Lower leg skin (tissue), 4 donors: Measurements from ENCODE around the gene MYOD1. TPM values are rescaled to one million over a fixed set of nuclear protein-coding genes. Genes with fewer than 3 reads are reported as not detected.

Experiments used
- DNase-seq, 2 donors: peaks; one replicate each; pipeline ENCODE4 v3.0.0-alpha.2; 2019; ENCODE audit warnings: low spot score in 2 of 2
- H3K4me3 ChIP-seq: fragments of 200-600 bp; sonication (generic); 2 replicates; pipeline ENCODE4 v1.5.1; 2017; ENCODE audit warnings: mild to moderate bottlenecking, low read depth; ENCODE audit not compliant: poor library complexity, severe bottlenecking
- CTCF ChIP-seq, 3 donors: fragments of 450-650 bp; IDR thresholded peaks; one replicate each; pipeline ENCODE4 v1.5.1; 2016; ENCODE audit warnings: antibody characterized with exemption in 3 of 3, mild to moderate bottlenecking in 3 of 3, moderate library complexity in 2 of 3
- POLR2A ChIP-seq, 2 donors: fragments of 450-650 bp; IDR thresholded peaks; one replicate each; pipeline ENCODE4 v1.6.1; 2016 to 2017; ENCODE audit warnings: antibody characterized with exemption in 2 of 2, mild to moderate bottlenecking in 1 of 2, moderate library complexity in 1 of 2
- WGBS, 2 donors: methylation state at CpG; one replicate each; pipeline ENCODE4 v1.1.5; 2018; 5-methylcytosine and 5-hydroxymethylcytosine counted together
- intact Hi-C: fragments of 100-400 bp; cut with DNase I; formaldehyde crosslinking; loops from one replicate; pipeline ENCODE4 v1.15.0; 2023; ENCODE audit warnings: low total_unique reads
- total RNA-seq, 4 donors: library from RNA; depleted of rRNA; stranded (reverse); fragments of >200 nt; gene quantifications; one replicate each; pipeline ENCODE4 v1.1.0, GENCODE V29; 2016

MYOD1 gene
- total RNA-seq, 4 donors from 2014 or later: not detected

GRCh38 chr11:17692931-17693330, 26.4 kb upstream of the MYOD1 start:
- no peak for DNase-seq
- no peak overlapping the region for H3K4me3 ChIP-seq
- intact Hi-C loops: no loop called here
- TF ChIP-seq CTCF (IDR thresholded peaks at IDR 0.05) (no peak), POLR2A (IDR thresholded peaks at IDR 0.05) (no peak)
- WGBS, 2 donors: 70 to 76% methylated on average over 7 of the region's 7 CpGs

- intact Hi-C loops: no loop called here
- no peak for DNase-seq
- WGBS, 2 donors: 74 to 78% methylated on average over 4 of the region's 4 CpGs
- TF ChIP-seq POLR2A (IDR thresholded peaks at IDR 0.05): no peak
- no peak for TF ChIP-seq CTCF (IDR thresholded peaks at IDR 0.05)
- H3K4me3 ChIP-seq: no peak overlapping the region
Observed at GRCh38 chr11:17693531-17693930, 25.8 kb upstream of the MYOD1 start.

- TF ChIP-seq CTCF (IDR thresholded peaks at IDR 0.05) (no peak), POLR2A (IDR thresholded peaks at IDR 0.05) (no peak)
- DNase-seq: no peak
- 89 to 90% methylated on average over 9 to 10 of the region's 10 CpGs for WGBS, 2 donors
- H3K4me3 ChIP-seq: no peak overlapping the region
- intact Hi-C loops: no loop called here
Observed at GRCh38 chr11:17694494-17695110, 24.8 kb upstream of the MYOD1 start.

GRCh38 chr11:17695454-17696441, 23.6 kb upstream of the MYOD1 start:
- H3K4me3 ChIP-seq: no peak overlapping the region
- peak in 1 of 2 donors; percentile 76 for DNase-seq
- TF ChIP-seq POLR2A (IDR thresholded peaks at IDR 0.05) (no peak), CTCF (IDR thresholded peaks at IDR 0.05) (no peak)
- intact Hi-C loops: no loop called here
- WGBS, 2 donors: 11 to 14% methylated on average over 25 to 46 of the region's 68 CpGs

- H3K4me3 ChIP-seq: no peak overlapping the region
- TF ChIP-seq POLR2A (IDR thresholded peaks at IDR 0.05): no peak
- no peak for TF ChIP-seq CTCF (IDR thresholded peaks at IDR 0.05)
- whole genome bisulfite sequencing, 2 donors: 74 to 80% methylated on average over 4 to 5 of the region's 5 CpGs
- no peak for DNase-seq
- intact Hi-C loops: no loop called here
Observed at GRCh38 chr11:17696741-17697140, 22.6 kb upstream of the MYOD1 start.
